SU-DHL-6 (cell line): Measurements from ENCODE around the gene LRRC74A.

Experiments
- H2AFZ ChIP-seq: fragments of 200-600 bp; sonication (generic); 2 replicates; pipeline ENCODE4 v1.6.1; 2014; ENCODE audit warnings: low read depth, mild to moderate bottlenecking, moderate library complexity, mixed read lengths, antibody characterized with exemption, low read length; ENCODE audit not compliant: severe bottlenecking
- H3F3A ChIP-seq: fragments of 200-600 bp; shearing (Covaris generic); 2 replicates; pipeline ENCODE4 v1.6.0; 2016; ENCODE audit warnings: antibody characterized with exemption, mild to moderate bottlenecking; ENCODE audit not compliant: insufficient read depth
- H3K27ac ChIP-seq: fragments of 200-600 bp; sonication (generic); 2 replicates; pipeline ENCODE4 v1.5.1; 2016; ENCODE audit warnings: low read depth, mild to moderate bottlenecking, low read length, moderate library complexity, mixed read lengths
- H3K27me3 ChIP-seq: fragments of 200-600 bp; sonication (generic), shearing (Covaris generic); 2 replicates; pipeline ENCODE4 v1.6.0; 2014; ENCODE audit warnings: mild to moderate bottlenecking, low read length
- H3K36me3 ChIP-seq: fragments of 200-600 bp; sonication (generic); 2 replicates; pipeline ENCODE4 v1.6.1; 2014; ENCODE audit warnings: mild to moderate bottlenecking, low read length, mixed read lengths
- H3K4me2 ChIP-seq: fragments of 300-600, 200-600 bp; shearing (Covaris generic), sonication (generic); 2 replicates; pipeline ENCODE4 v1.6.0; 2014; ENCODE audit warnings: low read length, low read depth, mild to moderate bottlenecking; ENCODE audit not compliant: poor library complexity, severe bottlenecking
- H3K4me3 ChIP-seq: fragments of 200-600 bp; sonication (generic); 2 replicates; pipeline ENCODE4 v1.5.1; 2014; ENCODE audit warnings: antibody characterized with exemption, low read length, mild to moderate bottlenecking, mixed read lengths; ENCODE audit not compliant: insufficient read depth, poor library complexity, severe bottlenecking
- H3K79me2 ChIP-seq: fragments of 200-600 bp; sonication (generic); 2 replicates; pipeline ENCODE4 v1.6.1; 2014; ENCODE audit warnings: mild to moderate bottlenecking, low read length, moderate library complexity; ENCODE audit not compliant: insufficient read depth
- H3K9ac ChIP-seq: fragments of 200-600 bp; sonication (generic); 2 replicates; pipeline ENCODE4 v1.7.0; 2014; ENCODE audit warnings: mild to moderate bottlenecking, low read length
- H3K9me2 ChIP-seq: fragments of 200-600 bp; sonication (generic); replicated peaks from 2 replicates; pipeline ENCODE4 v1.6.1; 2014; ENCODE audit warnings: low read length; ENCODE audit not compliant: insufficient read depth
- H3K9me3 ChIP-seq: fragments of 200-600 bp; sonication (generic); 2 replicates; pipeline ENCODE4 v1.6.1; 2014; ENCODE audit warnings: low read length, mixed read lengths; ENCODE audit not compliant: insufficient read depth
- H4K20me1 ChIP-seq: fragments of 200-600 bp; sonication (generic); 2 replicates; pipeline ENCODE4 v1.6.1; 2014; ENCODE audit warnings: low read depth, mild to moderate bottlenecking, antibody characterized with exemption, low read length, moderate library complexity, mixed read lengths
- EZH2phosphoT487 ChIP-seq: fragments of 200-600 bp; sonication (generic), shearing (Covaris generic); conservative IDR thresholded peaks from 2 replicates; pipeline ENCODE4 v1.6.1; 2018; ENCODE audit warnings: mild to moderate bottlenecking, antibody characterized with exemption, low read length, moderate library complexity, mixed read lengths
- TF ChIP-seq, protein P1 (sequence below): fragments of 200-600 bp; sonication (generic); IDR thresholded peaks from one replicate; pipeline ENCODE4 v1.5.1; 2017; ENCODE audit warnings: antibody characterized with exemption, mild to moderate bottlenecking, low read length, moderate library complexity; ENCODE audit not compliant: insufficient read depth, poor library complexity, severe bottlenecking

Gene LRRC74A

DNA sequence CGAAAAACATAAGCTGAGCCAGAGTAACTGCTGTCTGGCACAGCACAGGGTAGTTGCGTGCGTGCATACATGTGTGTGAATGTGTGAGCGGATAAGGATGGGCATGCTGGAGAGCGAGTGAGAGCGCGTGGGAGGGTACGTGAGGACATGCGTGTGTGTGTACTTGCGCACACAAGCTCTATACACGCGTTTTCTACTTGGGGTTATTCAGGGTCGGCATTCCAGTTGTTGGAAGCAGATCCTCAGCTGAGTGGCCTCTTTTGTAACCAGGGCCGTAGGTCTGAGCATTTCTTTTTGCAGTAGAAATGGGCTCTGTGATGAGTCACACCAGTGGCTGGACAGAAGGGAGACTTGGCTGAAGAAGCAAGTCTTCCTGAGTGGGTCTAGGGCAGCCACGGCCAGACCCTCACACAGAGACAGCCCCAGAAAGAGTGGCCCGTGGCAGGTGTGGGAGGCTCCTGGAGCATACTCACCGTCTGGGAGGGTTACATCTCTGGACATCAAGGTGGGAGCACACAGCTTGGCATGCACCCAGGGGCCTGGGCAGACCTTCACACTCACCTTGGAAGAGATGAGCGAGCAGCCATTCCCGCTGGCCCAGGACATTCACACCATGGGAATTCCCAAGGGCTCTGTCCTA lies 78.0 kb downstream of the LRRC74A start:
- no peak overlapping the region for H3K27ac ChIP-seq

DNA sequence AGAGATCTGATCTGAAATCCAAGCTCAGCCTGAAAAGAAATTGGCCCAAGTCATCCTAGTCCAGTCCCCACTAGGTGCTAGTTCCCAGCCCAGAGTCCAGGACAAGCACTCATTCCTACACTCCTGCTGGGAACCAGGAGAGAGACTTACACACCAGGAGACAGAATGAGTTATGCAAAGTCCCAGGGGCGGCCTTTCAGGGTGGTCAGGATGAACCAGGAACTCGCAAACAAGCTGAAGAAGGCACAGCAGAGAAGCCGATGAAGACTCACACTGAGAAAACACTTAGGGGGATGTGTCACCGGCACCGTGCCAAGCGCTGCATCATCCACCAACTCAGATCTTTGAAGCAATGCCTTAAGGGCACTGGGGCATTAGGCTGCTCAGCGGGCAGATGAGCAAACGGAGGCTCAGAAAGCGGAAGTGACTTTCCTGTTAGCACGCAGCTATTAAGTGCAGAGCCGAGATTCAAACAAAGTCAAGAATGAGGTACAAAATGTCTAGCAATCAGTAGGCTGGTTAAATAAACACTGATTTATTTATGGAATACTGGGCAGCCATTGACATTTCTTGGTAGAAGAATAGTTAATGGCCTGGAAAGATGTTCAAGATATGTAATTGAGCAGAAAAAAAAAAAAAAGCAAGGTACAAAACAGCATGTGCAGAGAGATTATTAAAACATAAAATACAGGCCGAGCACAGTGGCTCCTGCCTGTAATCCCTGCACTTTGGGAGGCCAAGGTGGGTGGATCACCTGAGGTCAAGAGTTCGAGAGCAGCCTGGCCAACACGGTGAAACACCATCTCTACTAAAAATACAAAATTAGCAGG lies 78.7 kb downstream of the LRRC74A start:
- TF ChIP-seq, protein P1, sequence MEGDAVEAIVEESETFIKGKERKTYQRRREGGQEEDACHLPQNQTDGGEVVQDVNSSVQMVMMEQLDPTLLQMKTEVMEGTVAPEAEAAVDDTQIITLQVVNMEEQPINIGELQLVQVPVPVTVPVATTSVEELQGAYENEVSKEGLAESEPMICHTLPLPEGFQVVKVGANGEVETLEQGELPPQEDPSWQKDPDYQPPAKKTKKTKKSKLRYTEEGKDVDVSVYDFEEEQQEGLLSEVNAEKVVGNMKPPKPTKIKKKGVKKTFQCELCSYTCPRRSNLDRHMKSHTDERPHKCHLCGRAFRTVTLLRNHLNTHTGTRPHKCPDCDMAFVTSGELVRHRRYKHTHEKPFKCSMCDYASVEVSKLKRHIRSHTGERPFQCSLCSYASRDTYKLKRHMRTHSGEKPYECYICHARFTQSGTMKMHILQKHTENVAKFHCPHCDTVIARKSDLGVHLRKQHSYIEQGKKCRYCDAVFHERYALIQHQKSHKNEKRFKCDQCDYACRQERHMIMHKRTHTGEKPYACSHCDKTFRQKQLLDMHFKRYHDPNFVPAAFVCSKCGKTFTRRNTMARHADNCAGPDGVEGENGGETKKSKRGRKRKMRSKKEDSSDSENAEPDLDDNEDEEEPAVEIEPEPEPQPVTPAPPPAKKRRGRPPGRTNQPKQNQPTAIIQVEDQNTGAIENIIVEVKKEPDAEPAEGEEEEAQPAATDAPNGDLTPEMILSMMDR = no peak
- no peak for TF ChIP-seq EZH2phosphoT487
- no peaks in the 10 kb centered on the region for H3K27me3 ChIP-seq
- H3F3A ChIP-seq = no peaks in the 10 kb centered on the region
- H3K79me2 ChIP-seq = no peaks in the 10 kb centered on the region
- no peak overlapping the region for H3K9ac ChIP-seq
- H2AFZ ChIP-seq = no peak overlapping the region
- no peak overlapping the region for H3K4me3 ChIP-seq
- no peaks in the 10 kb centered on the region for H4K20me1 ChIP-seq
- H3K4me2 ChIP-seq = peak overlapping the region; percentile 1
- H3K9me3 ChIP-seq = no peaks in the 10 kb centered on the region
- H3K27ac ChIP-seq = no peak overlapping the region
- no peaks in the 10 kb centered on the region for H3K9me2 ChIP-seq
- no peaks in the 10 kb centered on the region for H3K36me3 ChIP-seq

More for the DNA sequence above, 78.0 kb downstream of the LRRC74A start:
- Histone ChIP-seq H2AFZ (no peak overlapping the region), H3K9me2 (no peaks in the 10 kb centered on the region), H3K9me3 (no peaks in the 10 kb centered on the region), H3K36me3 (no peaks in the 10 kb centered on the region), H3F3A (no peaks in the 10 kb centered on the region), H3K79me2 (no peaks in the 10 kb centered on the region), H4K20me1 (no peaks in the 10 kb centered on the region), H3K9ac (no peak overlapping the region), H3K4me3 (no peak overlapping the region), H3K4me2 (no peak overlapping the region), H3K27me3 (no peaks in the 10 kb centered on the region)
- TF ChIP-seq, protein P1 = no peak
- no peak for TF ChIP-seq EZH2phosphoT487

DNA sequence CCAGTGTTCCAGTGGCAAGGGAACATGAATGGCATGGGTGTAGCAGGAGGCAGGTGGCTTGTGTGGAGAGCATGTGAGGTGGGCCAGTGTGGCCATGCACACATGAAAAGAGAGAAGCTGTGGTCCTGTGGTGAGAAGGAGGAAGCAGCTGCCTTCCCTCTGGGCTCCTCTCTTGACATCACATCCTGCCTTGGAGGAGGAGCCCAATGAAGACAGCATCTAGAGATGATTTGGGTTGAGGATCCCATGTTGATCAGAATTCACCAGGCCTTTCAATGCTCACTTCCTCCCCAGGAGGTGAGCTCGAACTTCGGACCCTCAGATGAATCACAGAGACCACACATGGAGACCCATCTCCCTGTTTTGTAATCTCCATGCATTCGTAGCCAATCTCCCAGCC lies 82.6 kb downstream of the LRRC74A start:
- H3K79me2 ChIP-seq = no peaks in the 10 kb centered on the region
- H3K4me2 ChIP-seq = no peak overlapping the region
- no peaks in the 10 kb centered on the region for H3K9me2 ChIP-seq
- H2AFZ ChIP-seq = no peak overlapping the region
- no peaks in the 10 kb centered on the region for H3K36me3 ChIP-seq
- TF ChIP-seq EZH2phosphoT487 = no peak
- TF ChIP-seq, protein P1 = no peak
- no peaks in the 10 kb centered on the region for H3K27me3 ChIP-seq
- no peaks in the 10 kb centered on the region for H3K9me3 ChIP-seq
- H3F3A ChIP-seq = no peaks in the 10 kb centered on the region
- no peak overlapping the region for H3K9ac ChIP-seq
- H4K20me1 ChIP-seq = no peaks in the 10 kb centered on the region
- no peak overlapping the region for H3K4me3 ChIP-seq
- no peak overlapping the region for H3K27ac ChIP-seq
